GM12892 (cell line): ENCODE measurements around the gene GUCY2C.

Source experiments
- POLR2A ChIP-seq: IDR thresholded peaks from 2 replicates; pipeline ENCODE4 v1.6.1; 2011; ENCODE audit warnings: low read depth, low read length, control low read depth
- POLR2AphosphoS5 ChIP-seq: IDR thresholded peaks from 2 replicates; pipeline ENCODE4 v1.6.1; 2011; ENCODE audit warnings: low read depth, low read length, control low read depth

- TF ChIP-seq POLR2AphosphoS5 (no peak), POLR2A (no peak)
These were observed 671 bp downstream of the GUCY2C start for GRCh38 chr12:14695715-14696141.
